Karpas-422 (cell line): ENCODE data around the gene SP2. TPM values are rescaled to one million over a fixed set of nuclear protein-coding genes. Genes with fewer than 3 reads are reported as not detected.

Source experiments
- DNase-seq: peaks from one replicate; pipeline ENCODE4 v3.0.0-alpha.2; 2015
- H2AFZ ChIP-seq: fragments of 200-600 bp; sonication (generic); 2 replicates; pipeline ENCODE4 v1.6.1; 2014; ENCODE audit warnings: antibody characterized with exemption, low read length, mixed read lengths
- H3K27ac ChIP-seq: fragments of 200-600 bp; sonication (generic); 2 replicates; pipeline ENCODE4 v1.5.1; 2014; ENCODE audit warnings: mild to moderate bottlenecking, low read length, moderate library complexity
- H3K27me3 ChIP-seq: fragments of 200-600 bp; sonication (generic); 2 replicates; pipeline ENCODE4 v1.6.1; 2014; ENCODE audit warnings: low read length, mixed read lengths
- H3K36me3 ChIP-seq: fragments of 200-600 bp; sonication (generic); 2 replicates; pipeline ENCODE4 v1.6.1; 2014; ENCODE audit warnings: low read length, mixed read lengths; ENCODE audit not compliant: insufficient read depth
- H3K4me1 ChIP-seq: fragments of 200-600 bp; sonication (generic); 2 replicates; pipeline ENCODE4 v1.6.1; 2014; ENCODE audit warnings: mild to moderate bottlenecking, low read length, mixed read lengths
- H3K4me2 ChIP-seq: fragments of 200-600 bp; sonication (generic); 2 replicates; pipeline ENCODE4 v1.6.1; 2014; ENCODE audit warnings: low read length, low read depth, mild to moderate bottlenecking; ENCODE audit not compliant: poor library complexity, severe bottlenecking
- H3K4me3 ChIP-seq: fragments of 200-600 bp; sonication (generic); 2 replicates; pipeline ENCODE4 v1.5.1; 2014; ENCODE audit warnings: mild to moderate bottlenecking, antibody characterized with exemption, low read length, mixed read lengths
- H3K79me2 ChIP-seq: fragments of 200-600 bp; sonication (generic); 2 replicates; pipeline ENCODE4 v1.6.1; 2014; ENCODE audit warnings: mild to moderate bottlenecking, low read length, mixed read lengths
- H3K9ac ChIP-seq: fragments of 200-600 bp; sonication (generic); 2 replicates; pipeline ENCODE4 v1.6.0; 2014; ENCODE audit warnings: low read length
- H3K9me2 ChIP-seq: fragments of 200-600 bp; sonication (generic), shearing (Covaris generic); replicated peaks from 2 replicates; pipeline ENCODE4 v1.6.0; 2014; ENCODE audit warnings: mild to moderate bottlenecking, low read length, moderate library complexity; ENCODE audit not compliant: insufficient read depth
- H3K9me3 ChIP-seq: fragments of 300-700, 200-600 bp; sonication (generic); 2 replicates; pipeline ENCODE4 v1.6.1; 2014; ENCODE audit warnings: low read length, mixed read lengths
- H4K20me1 ChIP-seq: fragments of 200-600 bp; sonication (generic); 2 replicates; pipeline ENCODE4 v1.6.1; 2014; ENCODE audit warnings: mild to moderate bottlenecking, antibody characterized with exemption, low read length, low read depth; ENCODE audit not compliant: insufficient read depth
- total RNA-seq: library from RNA; depleted of rRNA; stranded (reverse); fragments of >200 nt; shearing (Covaris generic); gene quantifications from 2 replicates; pipeline ENCODE4 v1.2.3, GENCODE V29; 2014; ENCODE audit warnings: low replicate concordance

The SP2 gene
- total RNA-seq, 1 experiment from 2014 or later: 4.4 TPM

GRCh38 chr17:47959825-47960655 is 64.0 kb downstream of the SP2 start:
- peak; percentile 94 for DNase-seq
- Histone ChIP-seq H3K9me2 (no peaks in the 10 kb centered on the region), H3K9me3 (no peaks in the 10 kb centered on the region), H3K9ac (peak overlapping the region; percentile 80), H2AFZ (no peak overlapping the region), H3K36me3 (no peaks in the 10 kb centered on the region), H3K4me3 (peak overlapping the region; percentile 54), H4K20me1 (no peaks in the 10 kb centered on the region), H3K27ac (peak overlapping the region; percentile 100), H3K4me2 (peak overlapping the region; percentile 67), H3K4me1 (peaks cover 71% of the 10 kb centered on the region), H3K79me2 (no peaks in the 10 kb centered on the region), H3K27me3 (no peaks in the 10 kb centered on the region)

DNA sequence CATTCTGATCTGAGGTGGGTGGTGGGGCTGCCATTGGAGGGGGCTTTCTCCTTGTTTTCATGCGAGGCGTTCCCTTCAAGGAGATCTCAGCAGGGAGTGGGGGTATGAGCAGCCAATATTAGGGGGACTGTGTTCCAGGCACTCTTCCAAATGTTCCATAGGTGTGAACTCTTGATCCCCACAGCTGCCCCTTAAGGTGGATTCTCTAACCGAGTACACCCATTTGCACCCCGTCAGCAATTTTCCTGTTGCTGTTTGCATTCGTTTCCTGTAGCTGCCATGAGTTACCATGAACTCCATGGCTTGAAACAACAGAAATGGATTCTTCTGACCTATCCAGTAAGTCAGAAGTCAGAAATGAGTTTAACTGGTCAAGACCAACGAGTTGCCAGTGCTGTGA is 65.4 kb downstream of the SP2 start:
- Histone ChIP-seq H3K4me2 (peak overlapping the region; percentile 67), H3K79me2 (no peaks in the 10 kb centered on the region), H3K4me1 (peaks cover 63% of the 10 kb centered on the region), H3K27me3 (no peaks in the 10 kb centered on the region), H3K4me3 (no peak overlapping the region), H2AFZ (no peak overlapping the region), H3K9ac (no peak overlapping the region), H3K9me2 (no peaks in the 10 kb centered on the region), H3K36me3 (no peaks in the 10 kb centered on the region), H3K9me3 (no peaks in the 10 kb centered on the region), H3K27ac (no peak overlapping the region), H4K20me1 (no peaks in the 10 kb centered on the region)
- no peak for DNase-seq

DNA sequence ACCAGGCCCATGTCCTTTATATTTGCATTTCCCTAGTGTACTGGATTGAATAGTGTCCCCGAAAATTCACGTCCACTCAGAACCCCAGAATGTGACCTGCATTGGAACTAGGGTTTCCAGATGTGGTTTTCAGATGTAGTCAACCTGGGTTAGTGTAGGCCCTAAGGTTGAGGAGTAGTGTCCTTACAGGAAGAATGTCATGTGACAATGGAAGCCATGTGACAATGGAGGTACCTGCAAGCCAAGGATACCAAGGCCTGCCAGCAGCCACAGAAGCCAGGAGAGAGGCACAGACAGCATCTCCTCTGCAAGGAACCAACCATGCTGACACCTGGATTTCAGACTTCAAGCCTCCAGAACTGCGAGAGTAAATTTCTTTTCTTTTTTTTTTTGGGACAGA is 66.9 kb downstream of the SP2 start:
- H3K9me3 ChIP-seq: no peaks in the 10 kb centered on the region
- no peaks in the 10 kb centered on the region for H3K36me3 ChIP-seq
- no peaks in the 10 kb centered on the region for H4K20me1 ChIP-seq
- DNase-seq: no peak
- no peak overlapping the region for H3K27ac ChIP-seq
- peaks cover 55% of the 10 kb centered on the region for H3K4me1 ChIP-seq
- no peaks in the 10 kb centered on the region for H3K9me2 ChIP-seq
- no peaks in the 10 kb centered on the region for H3K27me3 ChIP-seq
- no peak overlapping the region for H3K4me2 ChIP-seq
- H3K9ac ChIP-seq: no peak overlapping the region
- no peak overlapping the region for H2AFZ ChIP-seq
- no peaks in the 10 kb centered on the region for H3K79me2 ChIP-seq
- H3K4me3 ChIP-seq: no peak overlapping the region

DNA sequence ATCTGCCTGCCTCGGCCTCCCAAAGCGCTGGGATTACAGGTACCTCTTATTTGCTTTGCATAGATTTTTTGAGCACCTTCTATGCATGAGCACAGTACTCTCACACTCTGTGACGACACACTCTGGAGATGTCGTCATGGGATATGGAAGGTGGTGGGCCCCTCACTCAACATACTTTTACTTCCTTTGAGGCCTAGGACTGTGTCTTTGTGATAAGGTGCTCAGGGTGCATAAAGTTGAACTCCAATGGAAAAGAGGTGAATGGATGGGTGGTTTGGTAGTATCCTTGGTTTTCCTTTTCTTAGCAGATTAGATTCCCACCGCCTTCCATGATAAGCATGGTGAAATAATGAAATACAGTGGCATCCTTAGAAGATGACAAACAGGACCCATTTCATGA is 68.8 kb downstream of the SP2 start:
- Histone ChIP-seq H2AFZ (no peak overlapping the region), H3K79me2 (no peaks in the 10 kb centered on the region), H3K9me2 (no peaks in the 10 kb centered on the region), H4K20me1 (no peaks in the 10 kb centered on the region), H3K27me3 (no peaks in the 10 kb centered on the region), H3K4me1 (peaks cover 46% of the 10 kb centered on the region), H3K9ac (no peak overlapping the region), H3K4me3 (no peak overlapping the region), H3K36me3 (no peaks in the 10 kb centered on the region), H3K4me2 (no peak overlapping the region), H3K9me3 (no peaks in the 10 kb centered on the region), H3K27ac (no peak overlapping the region)
- no peak for DNase-seq

DNA sequence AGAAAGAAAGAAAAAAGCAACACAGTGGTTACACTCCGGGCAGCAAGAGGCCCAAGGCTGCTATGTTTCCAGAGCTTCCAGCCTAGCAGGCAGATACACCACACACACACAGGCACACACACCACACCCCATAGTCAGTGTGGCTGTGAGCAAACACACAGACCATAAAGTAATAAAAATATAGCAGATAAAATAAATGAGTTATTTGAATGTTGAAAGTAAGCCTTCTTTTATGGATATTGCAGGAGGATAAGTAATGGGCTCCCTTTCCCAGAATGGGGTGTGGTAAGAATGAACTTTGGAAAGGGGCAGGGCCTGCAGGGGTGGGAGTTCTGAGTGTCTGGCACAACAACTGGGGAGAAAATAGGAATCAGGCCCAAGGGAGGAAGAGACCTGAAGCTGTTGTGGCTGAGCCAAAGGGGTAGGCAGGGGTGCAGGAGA is 70.1 kb downstream of the SP2 start:
- no peak overlapping the region for H2AFZ ChIP-seq
- H4K20me1 ChIP-seq: no peaks in the 10 kb centered on the region
- no peak for DNase-seq
- H3K4me2 ChIP-seq: no peak overlapping the region
- peaks cover 42% of the 10 kb centered on the region for H3K4me1 ChIP-seq
- H3K79me2 ChIP-seq: peaks cover 1% of the 10 kb centered on the region
- H3K4me3 ChIP-seq: no peak overlapping the region
- H3K9me3 ChIP-seq: no peaks in the 10 kb centered on the region
- no peaks in the 10 kb centered on the region for H3K27me3 ChIP-seq
- no peaks in the 10 kb centered on the region for H3K36me3 ChIP-seq
- no peak overlapping the region for H3K27ac ChIP-seq
- no peak overlapping the region for H3K9ac ChIP-seq
- no peaks in the 10 kb centered on the region for H3K9me2 ChIP-seq

DNA sequence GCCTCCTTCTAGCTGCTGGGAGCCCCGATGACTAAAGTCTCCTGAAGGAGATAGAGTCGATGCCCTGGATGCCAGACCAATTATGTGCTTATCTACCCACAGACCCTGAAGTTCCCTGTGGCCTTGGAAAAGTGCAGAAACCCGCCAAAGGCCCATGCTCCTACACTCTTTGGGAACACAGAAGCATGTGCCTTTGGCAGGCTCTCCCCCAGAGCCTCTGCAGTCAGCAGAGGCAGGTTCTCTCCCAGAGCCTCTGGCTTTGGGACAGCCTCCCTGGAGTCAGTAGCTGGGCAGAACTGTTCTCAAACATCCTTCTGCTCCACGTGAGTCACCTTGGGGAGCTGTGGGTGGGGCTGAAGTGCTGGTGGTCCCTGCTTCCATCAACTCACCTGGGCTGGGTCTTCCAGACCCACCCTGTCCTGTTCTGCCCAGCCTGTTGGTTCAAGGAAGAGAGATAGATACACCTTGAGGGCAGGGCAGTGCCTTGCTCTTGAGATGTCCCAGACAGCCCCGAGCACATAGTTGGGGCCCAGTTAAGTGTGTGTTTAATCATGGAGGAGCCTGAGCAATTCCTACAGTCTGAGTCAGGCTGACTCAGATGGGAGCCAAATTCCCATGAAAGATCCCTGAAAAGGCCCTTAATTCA is 71.7 kb downstream of the SP2 start:
- peaks cover 18% of the 10 kb centered on the region for H3K79me2 ChIP-seq
- no peak for DNase-seq
- no peak overlapping the region for H2AFZ ChIP-seq
- H3K9me3 ChIP-seq: no peaks in the 10 kb centered on the region
- peaks cover 45% of the 10 kb centered on the region for H3K4me1 ChIP-seq
- no peaks in the 10 kb centered on the region for H4K20me1 ChIP-seq
- H3K4me2 ChIP-seq: no peak overlapping the region
- no peak overlapping the region for H3K4me3 ChIP-seq
- H3K9ac ChIP-seq: no peak overlapping the region
- H3K27me3 ChIP-seq: no peaks in the 10 kb centered on the region
- no peaks in the 10 kb centered on the region for H3K9me2 ChIP-seq
- peaks cover under 1% of the 10 kb centered on the region; the same call in 1 of the 2 replicates for H3K36me3 ChIP-seq
- no peak overlapping the region for H3K27ac ChIP-seq

DNA sequence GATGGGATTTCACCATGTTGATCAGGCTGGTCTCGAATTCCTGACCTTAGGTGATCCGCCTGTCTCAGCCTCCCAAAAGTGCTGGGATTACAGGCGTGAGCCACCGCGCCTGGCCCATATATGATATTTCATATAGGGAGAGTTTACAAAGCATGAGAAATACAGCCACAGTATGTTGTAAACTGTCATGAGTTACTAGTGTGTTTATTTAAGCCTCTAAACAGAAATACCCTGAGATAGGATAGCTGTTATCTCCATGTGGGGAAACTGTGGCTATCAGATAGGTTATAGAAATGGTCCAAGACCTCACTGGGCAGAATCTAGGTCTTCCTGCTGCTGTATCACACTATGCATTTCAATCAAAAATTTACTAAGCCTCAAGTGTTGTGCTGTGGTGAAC is 72.8 kb downstream of the SP2 start:
- H3K9ac ChIP-seq: no peak overlapping the region
- no peak overlapping the region for H3K4me2 ChIP-seq
- H3K4me3 ChIP-seq: no peak overlapping the region
- H3K9me3 ChIP-seq: no peaks in the 10 kb centered on the region
- no peak overlapping the region for H2AFZ ChIP-seq
- peaks cover 46% of the 10 kb centered on the region for H3K4me1 ChIP-seq
- H3K27me3 ChIP-seq: no peaks in the 10 kb centered on the region
- no peak overlapping the region for H3K27ac ChIP-seq
- H3K9me2 ChIP-seq: no peaks in the 10 kb centered on the region
- peaks cover 26% of the 10 kb centered on the region for H3K79me2 ChIP-seq
- no peak for DNase-seq
- H3K36me3 ChIP-seq: peaks cover 11% of the 10 kb centered on the region; the same call in 1 of the 2 replicates
- H4K20me1 ChIP-seq: no peaks in the 10 kb centered on the region

DNA sequence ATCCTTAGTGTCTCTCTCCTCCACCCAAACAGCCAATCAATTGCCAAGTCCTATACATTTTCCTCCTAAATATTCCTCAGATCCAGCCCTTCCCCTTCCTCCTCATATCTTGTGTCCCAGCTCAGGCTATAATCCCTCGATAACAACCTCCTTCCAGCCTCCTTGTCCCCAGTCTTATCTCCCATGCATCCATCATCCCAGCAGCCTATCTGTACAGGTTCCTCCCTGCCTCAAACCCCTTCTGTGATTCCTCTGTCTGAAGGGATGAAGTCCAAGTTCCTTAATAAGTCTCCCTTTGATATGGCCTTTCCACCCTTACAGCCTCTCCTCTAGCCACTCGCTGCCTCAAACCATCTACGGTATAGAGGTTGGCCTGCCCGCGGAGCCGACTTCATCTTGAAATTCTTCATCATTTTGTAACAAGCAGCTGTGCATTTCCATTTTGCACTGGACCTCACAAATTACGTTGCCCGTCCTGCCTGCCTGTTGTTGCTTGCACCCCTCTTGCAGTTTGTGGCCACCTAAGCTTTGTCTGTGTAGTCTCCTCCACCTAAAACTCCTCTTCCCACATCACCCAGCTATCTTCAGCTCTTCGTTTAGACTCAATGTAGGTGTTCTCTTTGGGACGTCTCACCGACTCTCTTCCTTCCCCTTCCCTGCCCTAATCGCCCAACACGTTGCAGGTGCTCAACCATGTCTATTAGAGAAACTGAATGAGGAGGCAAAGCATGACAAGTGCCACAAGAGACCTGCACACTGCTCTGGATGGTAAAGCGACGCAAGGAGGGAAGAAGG is 74.1 kb downstream of the SP2 start:
- Histone ChIP-seq H3K4me3 (peak overlapping the region; percentile 49), H3K36me3 (peaks cover 17% of the 10 kb centered on the region; the same call in 1 of the 2 replicates), H3K9ac (peak overlapping the region; percentile 71), H3K27me3 (no peaks in the 10 kb centered on the region), H3K4me1 (peaks cover 46% of the 10 kb centered on the region), H3K9me3 (no peaks in the 10 kb centered on the region), H3K4me2 (peak overlapping the region; percentile 64), H3K27ac (peak overlapping the region; percentile 91), H3K9me2 (no peaks in the 10 kb centered on the region), H4K20me1 (no peaks in the 10 kb centered on the region), H2AFZ (peak overlapping the region; percentile 27; the same call in 1 of the 2 replicates), H3K79me2 (peaks cover 30% of the 10 kb centered on the region)
- DNase-seq: no peak
